Liver (tissue), 10 donors: ENCODE measurements around the gene ABHD17C. TPM values are rescaled to one million over a fixed set of nuclear protein-coding genes. Genes with fewer than 3 reads are reported as not detected.

Experiments used
- DNase-seq: peaks from one replicate; pipeline ENCODE4 v3.0.0-alpha.2; 2017; ENCODE audit warnings: low spot score
- H3K27ac ChIP-seq, 2 donors: one replicate each; pipeline ENCODE4 v1.7.0; 2013; ENCODE audit warnings: inconsistent platforms in 2 of 2, low read length in 2 of 2, control low read depth in 1 of 2, low read depth in 1 of 2, mild to moderate bottlenecking in 1 of 2
- H3K27me3 ChIP-seq, 4 donors: one replicate each; pipeline versions ENCODE4 v1.6.1 to v1.7.0; 2013; ENCODE audit warnings: low read length in 3 of 4, inconsistent platforms in 1 of 4, mild to moderate bottlenecking in 1 of 4, moderate library complexity in 1 of 4; ENCODE audit not compliant: control insufficient read depth in 4 of 4, insufficient read depth in 4 of 4
- H3K36me3 ChIP-seq, 4 donors: one replicate each; pipeline versions ENCODE4 v1.6.1 to v1.7.0; 2013; ENCODE audit warnings: low read length in 3 of 4, mild to moderate bottlenecking in 3 of 4, low read depth in 1 of 4, moderate library complexity in 1 of 4; ENCODE audit not compliant: control insufficient read depth in 4 of 4, insufficient read depth in 3 of 4
- H3K4me1 ChIP-seq, 4 donors: one replicate each; pipeline versions ENCODE4 v1.6.1 to v1.7.0; 2013; ENCODE audit warnings: low read length in 3 of 4, mild to moderate bottlenecking in 3 of 4, moderate library complexity in 1 of 4; ENCODE audit not compliant: control insufficient read depth in 4 of 4, insufficient read depth in 4 of 4
- H3K4me3 ChIP-seq, 3 donors: one replicate each; pipeline versions ENCODE4 v1.6.1 to v1.7.0; 2013; ENCODE audit warnings: low read length in 3 of 3, control low read depth in 1 of 3, low read depth in 1 of 3, mild to moderate bottlenecking in 1 of 3
- H3K9ac ChIP-seq, 2 donors: one replicate each; pipeline ENCODE4 v1.7.0; 2013; ENCODE audit warnings: low read length in 2 of 2, mild to moderate bottlenecking in 2 of 2, moderate library complexity in 2 of 2, control low read depth in 1 of 2, low read depth in 1 of 2
- H3K9me3 ChIP-seq, 4 donors: one replicate each; pipeline versions ENCODE4 v1.6.1 to v1.7.0; 2013; ENCODE audit warnings: low read length in 3 of 4; ENCODE audit not compliant: control insufficient read depth in 4 of 4
- ATF3 ChIP-seq: IDR thresholded peaks from 2 replicates; pipeline ENCODE4 v1.6.1; 2016; ENCODE audit warnings: antibody characterized with exemption
- CTCF ChIP-seq: fragments of 150-350 bp; IDR thresholded peaks from 2 replicates; pipeline ENCODE4 v1.5.1; 2017; ENCODE audit warnings: improper control_type of control experiment, low read depth, low read length; ENCODE audit not compliant: missing input control
- EGR1 ChIP-seq, 2 donors: IDR thresholded peaks; 2 replicates each; pipeline ENCODE4 v1.6.1; 2016 to 2018; ENCODE audit warnings: antibody characterized with exemption in 2 of 2, low read depth in 2 of 2
- FOXA1 ChIP-seq: IDR thresholded peaks from 2 replicates; pipeline ENCODE4 v1.6.1; 2016; ENCODE audit warnings: antibody characterized with exemption
- FOXA2 ChIP-seq: IDR thresholded peaks from 2 replicates; pipeline ENCODE4 v1.6.1; 2016; ENCODE audit warnings: antibody characterized with exemption
- GABPA ChIP-seq, 2 donors: IDR thresholded peaks in 1 of 2; conservative IDR thresholded peaks in 1 of 2; 2 replicates each; pipeline ENCODE4 v1.6.1; 2016; ENCODE audit warnings: antibody characterized with exemption in 2 of 2, mild to moderate bottlenecking in 1 of 2, moderate library complexity in 1 of 2
- HNF4A ChIP-seq, 2 donors: conservative IDR thresholded peaks; 2 replicates each; pipeline ENCODE4 v1.6.1; 2016; ENCODE audit warnings: antibody characterized with exemption in 2 of 2, mild to moderate bottlenecking in 2 of 2
- HNF4G ChIP-seq: IDR thresholded peaks from 2 replicates; pipeline ENCODE4 v1.6.1; 2016; ENCODE audit warnings: antibody characterized with exemption
- JUND ChIP-seq, 2 donors: IDR thresholded peaks; 2 replicates each; pipeline ENCODE4 v1.6.1; 2016; ENCODE audit warnings: antibody characterized with exemption in 2 of 2
- MAX ChIP-seq: IDR thresholded peaks from 2 replicates; pipeline ENCODE4 v1.6.1; 2016; ENCODE audit warnings: antibody characterized with exemption
- NR2F2 ChIP-seq: IDR thresholded peaks from 2 replicates; pipeline ENCODE4 v1.6.1; 2016; ENCODE audit warnings: antibody characterized with exemption
- RAD21 ChIP-seq, 2 donors: IDR thresholded peaks; 2 replicates each; pipeline ENCODE4 v1.6.1; 2016; ENCODE audit warnings: antibody characterized with exemption in 2 of 2, mild to moderate bottlenecking in 2 of 2
- REST ChIP-seq: IDR thresholded peaks from 2 replicates; pipeline ENCODE4 v1.6.1; 2016; ENCODE audit warnings: antibody characterized with exemption, mild to moderate bottlenecking
- RXRA ChIP-seq, 2 donors: IDR thresholded peaks; 2 replicates each; pipeline ENCODE4 v1.6.1; 2017 to 2018; ENCODE audit warnings: antibody characterized with exemption in 2 of 2, mild to moderate bottlenecking in 1 of 2
- SP1 ChIP-seq: IDR thresholded peaks from 2 replicates; pipeline ENCODE4 v1.6.1; 2018; ENCODE audit warnings: antibody characterized with exemption, mild to moderate bottlenecking
- TAF1 ChIP-seq: conservative IDR thresholded peaks from 2 replicates; pipeline ENCODE4 v1.6.1; 2016; ENCODE audit warnings: antibody characterized with exemption, mild to moderate bottlenecking
- YY1 ChIP-seq: IDR thresholded peaks from 2 replicates; pipeline ENCODE4 v1.6.1; 2016; ENCODE audit warnings: antibody characterized with exemption, mild to moderate bottlenecking
- ZBTB33 ChIP-seq: IDR thresholded peaks from 2 replicates; pipeline ENCODE4 v1.6.1; 2016; ENCODE audit warnings: antibody characterized with exemption
- whole genome bisulfite sequencing: extraction: QIAGEN DNeasy Blood & Tissue Kit; methylation state at CpG from one replicate; pipeline ENCODE4 v1.1.7; 2013; 5-methylcytosine and 5-hydroxymethylcytosine counted together
- polyA plus RNA-seq, 2 donors: library from polyadenylated mRNA; stranded (reverse) in 1 of 2; unstranded in 1 of 2; fragments of 200-250 nt in 1 of 2; fragments of >200 nt in 1 of 2; fragmentation: Nextera tagmentation in 1 of 2; extraction: Ambion mirVana in 1 of 2; gene quantifications; one replicate each; pipeline versions ENCODE4 v1.2.1 to v1.2.3, GENCODE V29; 2013 to 2015
- small RNA-seq: library from RNA; depleted of rRNA; stranded (forward); fragments of <200 nt; gene quantifications from one replicate; pipeline ENCODE3, GENCODE V24; 2014
- total RNA-seq, 2 donors: library from RNA; depleted of rRNA; stranded (reverse); fragments of >200 nt; gene quantifications; one replicate each; pipeline ENCODE4 v1.2.3, GENCODE V29; 2014
- donor health status: healthy.
- donor health status: healthy.
- donor health status: healthy.
- donor health status: healthy.
- donor health status: healthy.

The ABHD17C gene
- total and polyA plus RNA-seq, 4 donors: 0.79 to 3.0 (median 2.0) TPM

GRCh38 chr15:80804970-80805495, 109.9 kb downstream of the ABHD17C start:
- Histone ChIP-seq H3K27me3 (peaks cover 0 to 8% (median 0%) of the 10 kb centered on the region in 4 donors), H3K36me3 (no peaks in the 10 kb centered on the region), H3K4me3 (no peak overlapping the region), H3K9me3 (no peaks in the 10 kb centered on the region), H3K9ac (no peak overlapping the region), H3K27ac (no peak overlapping the region), H3K4me1 (no peaks in the 10 kb centered on the region)
- 39% methylated on average over 10 of the region's 10 CpGs for WGBS
- no peak for TF ChIP-seq MAX
- no peak for TF ChIP-seq CTCF
- TF ChIP-seq GABPA (IDR thresholded peaks at IDR 0.05 in 1 of 2, conservative IDR thresholded peaks at IDR 0.05 in 1 of 2): no peak
- no peak for TF ChIP-seq JUND (IDR thresholded peaks at IDR 0.05)
- TF ChIP-seq RAD21 (IDR thresholded peaks at IDR 0.05): no peak
- no peak for TF ChIP-seq ZBTB33
- TF ChIP-seq ATF3: no peak
- TF ChIP-seq EGR1 (IDR thresholded peaks at IDR 0.05; ENCODE audit: low read depth in 2 of 2): no peak
- no peak for TF ChIP-seq NR2F2
- no peak for TF ChIP-seq FOXA1
- no peak for TF ChIP-seq REST
- TF ChIP-seq RXRA (IDR thresholded peaks at IDR 0.05): no peak
- no peak for TF ChIP-seq HNF4A (conservative IDR thresholded peaks at IDR 0.05)
- no peak for TF ChIP-seq TAF1
- no peak for TF ChIP-seq SP1
- TF ChIP-seq FOXA2: no peak
- TF ChIP-seq HNF4G: no peak
- no peak for TF ChIP-seq YY1
- DNase-seq: no peak

Small RNA genes lying within 50 kb of the gene (small RNA-seq; reads per million reads assigned to genes)
- gene RNU6-380P: not detected

Other genes starting within 250 kb of the ABHD17C start
- gene CEMIP, start 84.1 kb downstream of the ABHD17C start, total RNA-seq: under 1 TPM; under 0.01 to 0.89 TPM
- gene CEMIP, start 84.1 kb downstream of the ABHD17C start, polyA plus RNA-seq: under 1 TPM; 0.19 to 0.22 TPM